Epithelial cell of prostate (primary cell): ENCODE results near the gene LMBRD1.

Source experiments
- DNase-seq: peaks from one replicate; pipeline ENCODE4 v3.0.0-alpha.2; 2011; ENCODE audit warnings: low read depth, low spot score
- H3K27ac ChIP-seq: fragments of 450-650 bp; 2 replicates; pipeline ENCODE4 v1.5.1; 2017; ENCODE audit warnings: mild to moderate bottlenecking

Gene LMBRD1

GRCh38 chr6:69650703-69651102 lies 146.1 kb downstream of the LMBRD1 start:
- no peak for DNase-seq
- no peak overlapping the region for H3K27ac ChIP-seq

- no peak for DNase-seq
Measured at GRCh38 chr6:69647726-69648125, 149.1 kb downstream of the LMBRD1 start.

DNA sequence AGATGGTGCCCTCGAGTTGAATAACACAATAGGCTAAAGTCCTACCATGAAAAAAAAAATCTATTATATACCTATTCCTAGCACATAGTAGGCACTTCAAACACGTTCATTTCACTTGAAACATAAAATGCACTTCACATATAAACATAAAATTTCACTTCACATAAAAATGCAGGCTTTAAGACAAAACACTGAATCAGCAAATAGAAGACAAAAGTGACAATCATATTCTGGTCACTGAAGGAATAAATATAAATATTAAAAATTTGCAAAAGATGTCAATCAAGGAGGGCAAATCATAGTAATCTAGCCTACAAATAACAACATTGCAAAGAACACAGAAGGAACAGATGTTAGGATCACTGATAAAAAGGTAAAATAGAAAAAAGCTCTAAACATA lies 153.1 kb downstream of the LMBRD1 start:
- H3K27ac ChIP-seq: no peak overlapping the region
- DNase-seq: no peak

More at GRCh38 chr6:69647726-69648125, 149.1 kb downstream of the LMBRD1 start:
- H3K27ac ChIP-seq: no peak overlapping the region

DNA sequence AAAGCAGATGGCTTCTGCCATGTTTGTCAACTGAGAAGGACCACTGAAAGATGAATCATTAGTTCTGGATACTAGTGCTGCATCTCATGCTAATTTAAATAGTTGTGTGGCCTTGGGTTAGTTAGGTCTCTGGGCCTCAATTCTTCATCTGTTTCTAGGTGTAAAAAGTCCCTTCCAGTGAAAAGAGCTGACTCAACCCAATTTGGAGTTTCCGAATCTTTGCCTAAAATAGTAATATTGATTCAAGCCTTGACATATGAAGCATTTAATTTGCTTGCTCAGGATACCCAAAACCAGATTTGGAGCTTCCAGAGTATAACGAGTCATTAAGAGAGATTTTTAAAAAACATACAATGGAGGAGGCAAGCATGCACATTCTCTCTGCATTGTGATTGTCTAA lies 163.9 kb downstream of the LMBRD1 start:
- DNase-seq: no peak

DNA sequence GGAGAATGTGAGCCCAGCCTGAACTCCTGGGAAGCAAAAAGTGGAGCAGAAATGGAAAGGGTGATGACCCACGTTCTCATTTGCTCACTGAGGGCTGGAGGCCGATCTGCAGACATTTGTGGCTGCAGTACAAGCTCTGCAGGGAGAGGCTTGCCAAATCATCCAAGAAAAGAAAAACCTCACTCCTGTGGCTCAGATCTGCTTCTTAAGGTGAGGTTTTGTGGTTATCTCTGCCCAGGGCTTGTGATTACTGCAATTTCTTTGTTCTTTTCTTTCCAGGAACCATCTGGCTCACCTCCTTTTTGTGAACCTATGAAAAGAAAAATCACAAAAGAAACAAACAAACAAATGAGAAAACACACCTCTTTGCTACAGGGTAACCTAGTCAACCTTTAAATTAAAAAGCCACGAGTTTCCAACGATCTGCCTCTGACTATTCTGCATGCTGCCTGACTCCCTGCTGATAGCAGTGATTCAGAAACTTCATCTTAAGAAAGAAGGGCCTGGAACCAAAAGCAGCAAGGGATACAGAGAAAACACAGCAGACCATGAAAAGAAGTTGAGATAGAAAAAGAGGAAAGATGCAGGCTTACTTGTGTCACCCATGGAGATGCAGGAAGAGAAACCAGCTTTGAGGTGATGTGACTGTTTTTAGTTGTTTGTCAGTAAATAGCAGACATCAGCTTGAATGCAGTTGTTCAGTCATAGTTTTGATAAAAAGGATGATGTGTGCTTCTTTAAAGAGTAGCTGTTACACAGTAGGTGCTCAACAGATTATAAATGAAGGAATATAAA lies 165.1 kb downstream of the LMBRD1 start:
- H3K27ac ChIP-seq: no peak overlapping the region
- DNase-seq: no peak

More for the DNA sequence above, 163.9 kb downstream of the LMBRD1 start:
- H3K27ac ChIP-seq: no peak overlapping the region

- no peak for DNase-seq
- H3K27ac ChIP-seq: no peak overlapping the region
Measured at GRCh38 chr6:69630767-69631166, 166.0 kb downstream of the LMBRD1 start.

DNA sequence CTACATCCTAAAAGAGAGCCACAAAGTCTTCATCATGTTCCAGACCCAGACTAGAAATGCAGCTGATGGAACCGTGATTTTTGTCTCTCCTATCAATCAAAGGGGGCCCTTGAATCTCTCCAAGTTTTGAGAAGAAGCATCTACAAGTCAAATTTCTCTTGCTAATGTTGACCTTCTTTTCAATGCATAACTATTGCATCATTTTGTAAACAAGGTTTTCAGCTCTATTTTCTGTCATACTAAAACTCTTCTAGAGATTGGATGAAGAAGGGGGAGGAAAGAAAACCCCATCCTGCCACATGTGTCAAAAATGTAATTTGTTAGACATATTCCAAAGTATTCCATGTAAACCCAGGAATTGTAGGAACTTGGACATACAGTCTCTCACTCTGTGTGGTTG lies 169.2 kb downstream of the LMBRD1 start:
- DNase-seq: no peak
- H3K27ac ChIP-seq: no peak overlapping the region

DNA sequence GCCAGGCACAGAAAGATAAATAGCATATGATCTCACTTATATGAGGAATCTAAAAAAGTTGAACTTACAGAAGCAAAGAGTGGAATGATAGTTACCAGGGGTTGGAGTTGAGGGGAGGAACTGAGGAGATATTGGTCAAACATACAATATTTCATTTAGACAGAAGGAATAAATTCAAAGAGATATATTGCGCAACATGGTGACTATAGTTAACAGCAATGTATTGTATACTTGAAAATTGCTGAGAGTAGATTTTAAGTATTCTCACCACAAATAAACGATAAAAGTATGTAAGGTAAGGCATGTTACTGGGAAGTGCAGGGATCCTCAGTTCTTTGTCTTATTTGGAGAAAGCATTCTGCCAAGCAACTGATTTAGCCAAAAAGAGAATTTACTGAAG lies 171.9 kb downstream of the LMBRD1 start:
- DNase-seq: no peak

More for the DNA sequence above, 171.9 kb downstream of the LMBRD1 start:
- H3K27ac ChIP-seq: no peak overlapping the region
